Stimulated activated CD8-positive, alpha-beta memory T cell treated with anti-CD3 and anti-CD28 coated beads, Interleukin-7, amount 100 ng/mL, for 4 hours (primary cell): ENCODE measurements around the gene RIPOR1.

Source experiments
- DNase-seq, 2 donors: peaks; one replicate each; pipeline ENCODE4 v3.0.0-alpha.2; 2020; ENCODE audit warnings: low read depth in 2 of 2

The RIPOR1 gene

GRCh38 chr16:67552476-67552875 lies 23.8 kb downstream of the RIPOR1 start:
- DNase-seq = no peak

- no peak for DNase-seq
Observed at GRCh38 chr16:67555795-67556212, 27.2 kb downstream of the RIPOR1 start.

DNA sequence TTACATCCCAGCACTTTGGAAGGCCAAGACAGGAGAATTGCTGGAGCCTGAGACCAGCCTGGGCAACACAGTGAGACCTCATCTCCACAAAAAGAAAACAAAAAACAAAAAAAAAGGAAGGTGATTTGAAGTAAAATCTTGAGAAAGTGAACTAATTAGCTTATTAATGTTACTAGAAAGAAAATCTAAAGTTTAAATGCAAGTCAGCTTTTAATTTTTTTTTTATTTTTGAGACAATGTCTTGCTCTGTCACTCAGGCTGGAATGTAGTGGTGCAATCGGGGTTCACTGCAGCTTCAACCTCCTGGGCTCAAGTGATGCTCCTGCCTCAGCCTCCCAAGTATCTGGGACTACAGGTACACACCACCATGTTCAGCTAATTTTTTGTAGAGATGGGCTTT lies 30.2 kb downstream of the RIPOR1 start:
- DNase-seq = no peak

DNA sequence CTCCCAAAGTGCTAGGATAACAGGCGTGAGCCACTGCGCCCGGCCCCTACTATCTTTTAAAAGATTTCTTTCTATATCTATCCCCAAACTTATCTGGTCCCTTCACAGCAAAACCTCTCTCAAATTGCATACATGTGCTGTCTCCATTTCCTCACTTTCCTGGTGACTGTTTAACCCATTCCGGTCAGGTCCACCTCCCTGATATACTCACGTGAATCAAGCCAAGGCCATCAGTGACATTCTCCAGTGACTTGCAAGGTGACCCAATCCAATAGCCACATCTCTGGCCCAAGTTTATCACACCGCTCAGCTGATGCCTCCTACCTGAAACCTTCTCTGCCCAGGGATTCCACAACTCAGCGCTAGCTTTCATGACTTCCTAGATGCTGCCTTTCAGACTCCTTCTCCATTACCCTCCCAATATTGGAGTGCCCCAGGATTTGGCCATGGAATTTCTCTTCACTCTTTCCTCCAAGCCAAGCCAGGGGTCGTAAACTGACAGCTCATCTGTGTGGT lies 32.3 kb downstream of the RIPOR1 start:
- DNase-seq = no peak

DNA sequence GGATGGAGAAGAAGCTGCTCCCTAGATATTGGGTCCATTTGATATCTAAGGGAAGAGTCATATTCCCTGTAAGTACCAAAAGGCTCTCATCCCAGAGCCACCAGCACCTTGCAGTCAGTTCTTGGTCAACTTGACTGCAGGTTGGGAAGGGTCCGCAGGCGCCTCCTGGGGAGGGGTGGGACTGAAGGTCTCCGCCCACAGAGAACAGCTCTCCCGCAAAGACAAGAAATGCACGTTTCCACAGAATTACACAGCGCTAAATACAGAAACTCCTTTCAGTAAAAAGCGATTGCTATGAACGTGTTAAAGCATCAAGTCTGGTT lies 32.8 kb downstream of the RIPOR1 start:
- no peak for DNase-seq

DNA sequence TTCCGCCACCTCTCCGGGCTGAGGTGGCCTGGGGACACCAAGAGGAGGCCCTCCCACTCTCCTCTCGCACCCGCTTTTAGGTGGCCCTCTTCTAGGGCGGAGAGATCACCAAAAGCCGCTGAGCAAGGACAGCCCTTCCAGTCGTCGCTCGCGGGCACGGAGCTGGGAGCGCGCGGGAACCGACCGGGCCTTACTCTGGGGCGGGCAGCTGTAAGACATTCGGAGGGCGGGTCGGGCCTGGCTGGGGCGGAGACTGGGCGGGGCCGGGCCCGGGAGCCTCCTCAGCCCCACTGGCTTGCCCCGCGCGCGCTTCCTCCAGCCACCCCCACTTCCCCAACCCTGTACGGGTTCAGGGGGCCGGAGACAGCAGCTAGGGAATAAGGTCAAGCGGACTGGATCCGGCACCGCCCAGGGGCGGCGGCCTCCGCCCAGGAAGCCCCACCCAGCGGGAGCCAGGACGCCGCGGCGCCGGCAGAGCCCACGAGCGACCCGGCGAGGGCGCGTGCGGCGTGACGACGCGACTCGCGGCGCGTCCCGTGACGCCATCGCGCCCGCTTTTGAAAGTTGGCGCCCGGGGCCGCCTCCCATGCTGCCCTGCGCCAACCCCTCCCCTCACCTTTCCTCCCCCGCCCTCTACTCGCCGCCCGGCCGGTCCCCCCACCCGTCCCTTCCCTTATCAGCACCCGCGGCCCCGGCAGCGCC lies 33.3 kb downstream of the RIPOR1 start:
- DNase-seq = peak; percentile 92 to 96

DNA sequence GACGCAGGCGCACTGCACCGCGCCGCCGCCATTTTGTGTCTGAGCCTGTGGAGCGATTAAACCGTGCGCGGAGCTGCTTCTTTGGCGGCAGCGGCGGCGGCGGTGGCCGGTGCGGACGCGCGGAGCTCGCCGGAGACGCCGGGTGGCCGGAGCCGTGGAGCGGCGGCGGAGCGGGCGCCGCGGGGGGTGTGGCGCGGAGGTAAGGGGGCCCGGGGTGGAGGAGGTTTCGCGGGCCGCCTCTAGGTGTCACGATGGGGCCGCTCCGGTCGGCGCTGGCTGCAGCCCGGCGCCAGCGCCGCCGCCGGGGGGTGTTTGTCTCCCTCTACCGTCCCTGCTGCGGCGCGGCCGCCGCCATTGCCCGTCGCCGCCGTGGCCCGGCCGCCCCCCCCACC lies 33.9 kb downstream of the RIPOR1 start, which contains the start of gene CTCF:
CTCF (plus strand) TSS at position 1 of the 392 bp plus-strand sequence. CDS start 48,307 bp downstream, outside the sequence.
- peak; percentile 54 to 81 for DNase-seq

DNA sequence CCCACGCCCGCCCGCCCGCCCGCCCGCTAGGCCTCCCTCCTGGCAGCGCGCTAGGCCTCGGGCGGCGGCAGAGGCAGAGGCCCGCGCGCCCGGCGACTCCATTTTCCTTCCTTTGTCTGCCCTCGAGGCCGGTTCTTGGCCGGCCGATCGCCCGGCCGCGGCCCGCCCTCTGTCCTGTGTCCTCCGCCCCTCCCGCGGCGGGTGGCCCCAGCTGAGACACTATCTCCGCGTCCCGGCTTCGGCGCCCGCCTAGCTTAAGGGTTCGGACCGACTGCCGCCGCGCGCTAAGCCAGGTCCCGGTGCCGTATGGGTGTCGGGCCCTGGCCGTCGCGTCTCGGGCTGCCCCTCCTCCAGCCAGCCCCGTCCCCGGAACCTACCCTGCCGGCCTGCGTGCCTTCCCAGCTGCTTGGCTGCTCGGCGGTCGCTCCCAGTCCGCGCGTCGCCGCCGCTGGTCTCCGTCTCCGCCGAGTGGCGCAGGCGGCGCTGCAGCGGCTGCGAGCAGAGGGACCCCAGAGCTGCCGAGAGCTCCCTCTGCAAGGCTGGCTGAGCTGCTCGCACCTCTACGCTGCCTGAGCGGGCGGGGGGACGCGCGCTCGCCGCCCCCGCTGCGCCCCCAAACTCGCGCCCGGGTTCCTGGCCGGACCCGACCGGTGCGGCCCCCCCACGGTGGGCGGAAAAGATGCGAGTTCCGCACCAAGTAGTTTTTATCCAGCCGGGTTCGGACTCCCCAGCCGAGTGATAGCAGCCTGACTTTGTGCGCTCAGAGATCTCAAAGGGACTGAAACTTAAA lies 34.5 kb downstream of the RIPOR1 start:
- peak in 1 of 2 donors; percentile 59 for DNase-seq

DNA sequence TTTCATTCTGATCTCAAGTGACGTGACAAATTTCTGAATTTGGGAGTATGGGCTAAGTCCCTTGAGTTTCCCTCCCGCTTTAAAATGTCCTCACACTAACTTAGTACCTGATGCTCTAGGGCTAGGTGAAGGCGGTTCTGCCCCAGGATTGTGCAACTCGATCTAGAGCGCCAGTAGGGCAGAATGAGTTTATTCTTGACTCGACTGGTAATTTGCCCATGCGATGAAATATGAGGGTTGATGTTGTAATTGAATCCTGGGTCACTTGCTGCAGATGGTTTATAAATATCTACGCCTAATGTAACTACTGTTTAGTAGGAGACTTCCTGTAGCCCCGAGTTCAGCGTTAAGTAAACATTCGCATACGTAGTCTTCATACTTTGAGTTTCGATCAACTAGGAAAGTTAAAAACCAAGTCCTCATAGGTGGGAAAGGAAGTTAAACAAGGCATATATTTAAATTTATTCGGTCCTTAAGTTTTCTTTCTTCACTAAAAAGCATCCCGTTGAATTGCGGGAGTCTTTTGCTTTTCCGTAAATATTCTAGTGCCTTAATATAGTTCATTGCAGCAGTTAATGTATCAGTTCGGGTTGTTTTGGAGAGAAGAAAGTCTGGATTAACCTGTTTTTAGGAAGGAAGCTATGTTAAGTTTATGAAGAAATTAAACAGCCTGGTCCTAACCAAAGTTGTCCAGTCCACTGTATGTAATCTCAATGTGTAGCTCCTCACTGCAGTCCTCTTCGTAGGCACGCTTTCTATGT lies 35.3 kb downstream of the RIPOR1 start:
- no peak for DNase-seq

GRCh38 chr16:67565470-67566100 lies 37.0 kb downstream of the RIPOR1 start:
- no peak for DNase-seq

- DNase-seq = no peak
Observed at GRCh38 chr16:67571464-67571863, 42.8 kb downstream of the RIPOR1 start.

- DNase-seq = no peak
Observed at GRCh38 chr16:67571981-67572431, 43.4 kb downstream of the RIPOR1 start.

DNA sequence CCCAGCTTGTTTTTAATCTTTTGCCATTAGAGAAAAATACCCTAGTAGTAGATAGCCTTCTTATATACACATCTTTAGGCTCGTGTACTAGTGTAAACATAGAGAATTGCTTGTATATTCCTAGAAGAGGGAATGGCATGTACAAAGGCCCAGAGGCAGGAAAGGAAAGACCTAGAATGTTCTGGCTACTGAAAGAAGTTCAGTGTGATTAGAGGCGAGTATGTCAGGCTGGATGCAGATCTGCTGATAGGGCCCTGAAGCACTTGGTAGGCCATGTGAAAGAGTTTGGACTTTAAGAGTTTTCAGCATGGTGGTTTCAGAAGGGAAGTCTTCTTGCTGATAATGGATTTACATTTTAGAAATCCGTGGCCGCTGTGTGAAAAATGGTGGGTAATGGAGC lies 51.1 kb downstream of the RIPOR1 start:
- DNase-seq = no peak

DNA sequence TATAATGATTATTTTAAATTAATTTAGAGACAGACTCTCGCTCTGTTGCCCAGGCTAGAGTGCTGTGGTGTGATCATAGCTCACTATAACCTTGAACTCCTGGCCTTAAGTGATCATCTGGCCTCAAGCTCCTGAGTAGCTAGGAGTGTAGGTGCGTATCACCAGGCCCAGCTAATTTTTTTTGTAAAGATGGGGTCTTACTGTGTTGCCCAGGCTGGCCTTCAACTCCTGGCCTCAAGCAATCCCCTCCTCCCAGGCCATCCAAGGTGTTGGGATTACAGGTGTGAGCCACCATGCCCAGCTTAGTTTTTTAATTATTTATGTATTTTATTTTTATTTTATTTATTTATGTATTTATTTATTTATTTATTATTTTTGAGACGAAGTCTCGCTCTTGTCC lies 51.6 kb downstream of the RIPOR1 start:
- DNase-seq = no peak

DNA sequence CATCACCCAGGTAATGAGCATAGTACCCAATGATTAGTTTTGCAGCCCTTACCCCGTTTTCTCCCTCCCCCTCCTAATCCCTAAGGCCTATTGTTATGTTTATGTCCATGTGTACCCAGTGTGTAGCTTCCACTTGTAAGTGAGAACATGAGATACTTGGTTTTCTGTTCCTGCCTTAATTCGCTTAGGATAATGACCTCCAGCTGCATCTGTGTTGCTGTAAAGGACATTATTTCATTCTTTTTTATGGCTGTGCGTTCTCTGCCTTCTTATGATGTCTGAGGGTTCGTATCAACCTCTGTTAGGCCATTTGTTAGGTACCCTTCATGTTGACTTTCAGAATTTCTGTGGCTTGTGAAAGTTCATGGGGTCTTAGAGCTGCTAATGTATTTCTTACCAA lies 64.7 kb downstream of the RIPOR1 start:
- DNase-seq = no peak

DNA sequence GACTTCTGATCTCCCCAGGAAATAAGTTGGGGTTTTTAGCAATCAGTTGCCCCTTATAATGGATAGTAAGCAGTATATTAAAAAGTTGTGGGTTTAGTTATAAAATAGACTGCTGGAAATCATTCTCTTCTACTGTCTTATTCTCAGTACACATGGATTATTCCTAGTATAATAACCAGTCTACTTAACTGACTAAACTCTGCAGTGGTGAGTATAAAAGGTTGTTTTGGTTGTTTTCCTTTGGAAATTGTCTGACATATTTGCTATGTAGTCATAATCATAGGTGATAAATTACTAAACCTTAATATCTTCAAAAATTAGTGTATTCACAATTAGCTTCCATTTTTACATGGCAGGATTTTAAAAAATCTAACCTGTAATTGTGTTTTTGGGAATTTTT lies 65.1 kb downstream of the RIPOR1 start:
- DNase-seq = no peak

DNA sequence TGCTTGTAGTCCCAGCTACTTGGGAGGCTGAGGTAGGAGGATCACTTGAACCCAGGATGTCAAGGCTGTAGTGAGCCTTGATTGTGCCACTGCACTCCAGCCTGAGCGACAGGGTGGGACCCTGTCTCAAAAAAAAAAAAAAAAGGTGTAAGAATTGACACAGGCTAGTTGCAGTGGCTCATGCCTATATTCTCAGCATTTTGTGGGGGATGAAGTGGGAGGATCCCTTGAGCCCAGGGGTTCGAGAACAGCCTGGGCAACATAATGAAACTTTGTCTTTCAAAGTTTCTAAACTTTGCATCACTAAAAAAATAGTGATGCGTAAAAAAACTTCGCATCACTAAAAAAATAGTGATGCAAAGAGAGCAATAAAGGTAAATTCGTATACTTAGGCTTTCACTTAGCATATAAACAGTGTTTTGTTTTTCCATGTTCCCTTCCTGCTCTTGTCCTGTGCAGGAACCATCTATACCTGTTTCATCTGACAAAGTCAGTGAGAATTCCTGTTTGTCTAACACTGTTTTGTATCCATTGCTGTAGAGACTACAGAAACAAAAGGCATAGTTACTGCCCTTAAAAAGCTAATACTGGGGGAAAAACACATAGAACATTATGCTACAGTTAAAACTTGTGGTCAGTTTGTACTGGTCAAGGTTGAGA lies 65.8 kb downstream of the RIPOR1 start:
- DNase-seq = no peak

- no peak for DNase-seq
Observed at GRCh38 chr16:67594956-67595355, 66.3 kb downstream of the RIPOR1 start.
